Activated CD8-positive, alpha-beta memory T cell treated with anti-CD3 and anti-CD28 coated beads for 4 hours (primary cell): Measurements from ENCODE around the gene SPATA31A7.
"Not testable (repeated sequence)": the region's sequence is repeated elsewhere in the genome, so short reads cannot be mapped to it uniquely, and the experiment has no call there.

Experiments used
- DNase-seq, 2 donors: peaks; one replicate each; pipeline ENCODE4 v3.0.0-alpha.2; 2020; ENCODE audit warnings: low read depth in 2 of 2

SPATA31A7 gene

DNA sequence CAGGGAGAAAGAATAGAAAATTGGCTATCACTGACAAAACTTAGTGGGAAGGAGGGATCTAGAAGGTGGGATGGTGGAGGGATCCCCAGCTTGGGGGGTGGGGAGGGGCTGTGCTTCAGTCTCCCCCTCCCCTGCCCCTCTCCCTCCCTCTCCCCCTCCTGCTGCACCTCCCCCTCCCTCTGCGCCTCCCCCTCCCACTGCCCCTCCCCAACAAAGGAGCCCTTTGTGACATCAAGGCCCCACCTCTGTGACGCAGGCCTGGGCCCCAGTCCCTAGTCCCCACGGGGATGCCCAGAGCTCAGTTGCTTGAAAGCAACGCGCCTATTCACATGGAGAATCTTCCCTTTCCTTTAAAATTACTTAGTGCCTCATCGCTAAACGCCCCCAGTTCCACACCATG is at the start of gene SPATA31A7:
Gene SPATA31A7, plus strand, starts transcription at position 301 of the 400 bp plus-strand sequence. Its CDS starts 29 bp downstream, at position 330.
- DNase-seq = not testable (repeated sequence)

DNA sequence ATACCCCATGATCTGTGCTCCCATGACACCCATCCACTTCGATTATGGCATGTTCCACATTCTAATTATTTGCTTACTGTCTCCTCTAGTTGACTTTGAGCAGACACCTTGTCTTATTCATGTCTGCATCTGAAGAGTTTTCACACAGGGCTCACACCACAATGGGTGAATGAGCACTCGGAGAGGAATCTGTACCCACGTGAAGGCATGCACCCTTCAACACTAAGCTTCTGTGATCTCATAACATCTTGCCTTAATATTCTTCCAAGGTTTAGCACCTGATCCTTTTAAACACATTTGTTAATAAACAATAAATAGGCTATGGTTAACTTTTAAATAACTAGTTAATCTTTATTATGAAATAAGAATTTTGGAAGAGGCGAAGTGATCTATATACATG is 36.6 kb downstream of the SPATA31A7 start:
- not testable (repeated sequence) for DNase-seq
